Smooth muscle cell of the brain vasculature (primary cell): ENCODE results near the gene CPEB2.

ENCODE experiments used
- DNase-seq: peaks from one replicate; pipeline ENCODE4 v3.0.0-alpha.2; 2012; ENCODE audit warnings: low read depth, low spot score

The CPEB2 gene

GRCh38 chr4:15117270-15117946, 115.1 kb downstream of the CPEB2 start:
- no peak for DNase-seq

- peak; percentile 46 for DNase-seq
Measured at GRCh38 chr4:15118292-15118691, 116.0 kb downstream of the CPEB2 start.
